Fibroblast of skin of back (primary cell): ENCODE results near the gene SPAM1.
"Not testable (repeated sequence)": the region's sequence is repeated elsewhere in the genome, so short reads cannot be mapped to it uniquely, and the experiment has no call there.

Experiments used
- DNase-seq: peaks from one replicate; pipeline ENCODE4 v3.0.0-alpha.2; 2013

Gene SPAM1

GRCh38 chr7:123958186-123958703 is 33.2 kb downstream of the SPAM1 start:
- no peak for DNase-seq

- no peak for DNase-seq
Measured at GRCh38 chr7:123961771-123962170, 36.7 kb downstream of the SPAM1 start.

GRCh38 chr7:123966936-123967335 is 41.9 kb downstream of the SPAM1 start:
- DNase-seq: no peak

GRCh38 chr7:123972045-123972444 is 47.0 kb downstream of the SPAM1 start:
- no peak for DNase-seq

GRCh38 chr7:123972831-123973230 is 47.8 kb downstream of the SPAM1 start:
- DNase-seq: no peak

GRCh38 chr7:123974326-123974908 is 49.4 kb downstream of the SPAM1 start:
- no peak for DNase-seq

- no peak for DNase-seq
Measured at GRCh38 chr7:123975084-123975483, 50.0 kb downstream of the SPAM1 start.

GRCh38 chr7:123977081-123977480 is 52.0 kb downstream of the SPAM1 start:
- DNase-seq: no peak

GRCh38 chr7:123979876-123980275 is 54.8 kb downstream of the SPAM1 start:
- DNase-seq: no peak

- no peak for DNase-seq
Measured at GRCh38 chr7:123987445-123987844, 62.4 kb downstream of the SPAM1 start.

- DNase-seq: no peak
Measured at GRCh38 chr7:123992913-123993518, 68.0 kb downstream of the SPAM1 start.

GRCh38 chr7:123993996-123994395 is 69.0 kb downstream of the SPAM1 start:
- DNase-seq: no peak

GRCh38 chr7:123994449-123994848 is 69.4 kb downstream of the SPAM1 start:
- DNase-seq: no peak

GRCh38 chr7:123995617-123996326 is 70.7 kb downstream of the SPAM1 start:
- DNase-seq: no peak

- no peak for DNase-seq
Measured at GRCh38 chr7:123996327-123996625, 71.2 kb downstream of the SPAM1 start.

- no peak for DNase-seq
Measured at GRCh38 chr7:123998921-123999320, 73.9 kb downstream of the SPAM1 start.

GRCh38 chr7:123999703-124000102 is 74.7 kb downstream of the SPAM1 start:
- no peak for DNase-seq

- not testable (repeated sequence) for DNase-seq
Measured at GRCh38 chr7:124008296-124008695, 83.3 kb downstream of the SPAM1 start.

- no peak for DNase-seq
Measured at GRCh38 chr7:124009321-124009720, 84.3 kb downstream of the SPAM1 start.
